VCaP (cell line): ENCODE results near the gene LRRC55.

Experiments
- H3K27ac ChIP-seq: fragments of 450-650 bp; 2 replicates; pipeline ENCODE4 v1.5.1; 2017
- CTCF ChIP-seq: fragments of 450-650 bp; conservative IDR thresholded peaks from 2 replicates; pipeline ENCODE4 v1.5.1; 2017; ENCODE audit warnings: mild to moderate bottlenecking, moderate library complexity

LRRC55 gene

GRCh38 chr11:57174656-57175055 is 7.1 kb upstream of the LRRC55 start:
- no peak overlapping the region for H3K27ac ChIP-seq
- TF ChIP-seq CTCF: no peak

GRCh38 chr11:57175478-57175877 is 6.3 kb upstream of the LRRC55 start:
- no peak for TF ChIP-seq CTCF
- H3K27ac ChIP-seq: no peak overlapping the region

GRCh38 chr11:57178334-57178733 is 3.4 kb upstream of the LRRC55 start:
- TF ChIP-seq CTCF: no peak
- H3K27ac ChIP-seq: no peak overlapping the region

GRCh38 chr11:57179681-57180080 is 2.1 kb upstream of the LRRC55 start:
- no peak overlapping the region for H3K27ac ChIP-seq
- no peak for TF ChIP-seq CTCF

- TF ChIP-seq CTCF: no peak
- no peak overlapping the region for H3K27ac ChIP-seq
Measured at GRCh38 chr11:57180081-57180561, 1.6 kb upstream of the LRRC55 start.

- H3K27ac ChIP-seq: no peak overlapping the region
- TF ChIP-seq CTCF: no peak
Measured at GRCh38 chr11:57180964-57181363, 789 bp upstream of the LRRC55 start.

GRCh38 chr11:57182896-57183295 is 1.1 kb downstream of the LRRC55 start:
- no peak for TF ChIP-seq CTCF
- H3K27ac ChIP-seq: no peak overlapping the region

GRCh38 chr11:57190548-57190947 is 8.8 kb downstream of the LRRC55 start:
- H3K27ac ChIP-seq: no peak overlapping the region
- TF ChIP-seq CTCF: no peak
